ENCODE results near the gene INAFM2.

DNA sequence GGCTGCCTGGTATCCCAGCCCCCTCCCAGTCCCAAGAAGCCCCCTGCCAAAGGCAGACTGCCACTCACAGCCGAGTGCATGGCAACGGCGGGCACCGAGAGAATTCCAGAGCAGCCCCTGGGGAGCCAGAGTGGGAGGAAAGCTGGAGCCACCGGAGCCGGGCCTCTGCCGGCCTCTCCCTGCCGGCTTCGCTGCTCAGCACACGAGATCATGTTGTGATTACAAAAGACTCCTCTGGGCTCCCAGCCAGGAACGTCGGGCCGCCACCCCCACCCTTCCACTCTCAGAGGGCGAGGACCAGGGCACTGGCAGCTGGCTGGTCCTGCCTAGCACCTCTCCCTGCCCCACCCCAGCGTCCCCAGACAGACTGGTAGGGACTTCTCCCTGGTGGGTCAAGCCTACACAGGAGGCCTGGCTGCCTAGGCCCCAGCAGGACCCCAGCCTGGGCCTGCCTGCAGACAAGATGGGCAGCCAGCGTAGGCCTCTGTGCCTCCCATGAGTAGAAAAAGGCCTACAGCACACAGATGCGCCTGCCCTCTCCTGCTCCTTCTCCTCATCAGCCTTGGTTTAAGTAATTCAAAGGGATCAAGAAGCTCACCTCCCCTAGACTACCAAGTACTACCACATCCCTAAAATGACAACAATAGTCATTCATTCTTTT is 17.4 kb downstream of the INAFM2 start, which contains the start of gene CCDC9B:
- TF ChIP-seq, protein P1, sequence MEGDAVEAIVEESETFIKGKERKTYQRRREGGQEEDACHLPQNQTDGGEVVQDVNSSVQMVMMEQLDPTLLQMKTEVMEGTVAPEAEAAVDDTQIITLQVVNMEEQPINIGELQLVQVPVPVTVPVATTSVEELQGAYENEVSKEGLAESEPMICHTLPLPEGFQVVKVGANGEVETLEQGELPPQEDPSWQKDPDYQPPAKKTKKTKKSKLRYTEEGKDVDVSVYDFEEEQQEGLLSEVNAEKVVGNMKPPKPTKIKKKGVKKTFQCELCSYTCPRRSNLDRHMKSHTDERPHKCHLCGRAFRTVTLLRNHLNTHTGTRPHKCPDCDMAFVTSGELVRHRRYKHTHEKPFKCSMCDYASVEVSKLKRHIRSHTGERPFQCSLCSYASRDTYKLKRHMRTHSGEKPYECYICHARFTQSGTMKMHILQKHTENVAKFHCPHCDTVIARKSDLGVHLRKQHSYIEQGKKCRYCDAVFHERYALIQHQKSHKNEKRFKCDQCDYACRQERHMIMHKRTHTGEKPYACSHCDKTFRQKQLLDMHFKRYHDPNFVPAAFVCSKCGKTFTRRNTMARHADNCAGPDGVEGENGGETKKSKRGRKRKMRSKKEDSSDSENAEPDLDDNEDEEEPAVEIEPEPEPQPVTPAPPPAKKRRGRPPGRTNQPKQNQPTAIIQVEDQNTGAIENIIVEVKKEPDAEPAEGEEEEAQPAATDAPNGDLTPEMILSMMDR (IDR thresholded peaks at IDR 0.05), result peak in 1 of 5 experiments; percentile 26
- TF ChIP-seq POLR2A (IDR thresholded peaks at IDR 0.05), result peak; percentile 72 to 73

Measured in tibial nerve (tissue), 3 donors.